H1 (cell line): ENCODE data around the gene CRACDL. TPM values are rescaled to one million over a fixed set of nuclear protein-coding genes. Genes with fewer than 3 reads are reported as not detected.

Experiments
- CEBPB ChIP-seq: IDR thresholded peaks from 2 replicates; pipeline ENCODE4 v1.6.1; 2012; ENCODE audit warnings: low read depth, low read length
- CHD1 ChIP-seq: IDR thresholded peaks from 2 replicates; pipeline ENCODE4 v1.6.1; 2012; ENCODE audit warnings: low read depth, low read length, improper control_type of control experiment
- EZH2 ChIP-seq: fragments of 200-600 bp; sonication (generic); IDR thresholded peaks from 2 replicates; pipeline ENCODE4 v1.7.1; 2012; ENCODE audit warnings: low read depth, mild to moderate bottlenecking, moderate library complexity, low read length, inconsistent platforms; ENCODE audit not compliant: severe bottlenecking
- HDAC6 ChIP-seq: IDR thresholded peaks from one replicate; pipeline ENCODE4 v1.7.1; 2012; ENCODE audit warnings: low read depth, mild to moderate bottlenecking, inconsistent platforms, low read length, moderate library complexity
- JUN ChIP-seq: IDR thresholded peaks from 2 replicates; pipeline ENCODE4 v1.6.1; 2011; ENCODE audit warnings: low read depth, mild to moderate bottlenecking, improper control_type of control experiment, low read length
- KDM1A ChIP-seq: fragments of 200-600, 300-600 bp; sonication (generic); IDR thresholded peaks from 2 replicates; pipeline ENCODE4 v1.7.1; 2016; ENCODE audit warnings: mild to moderate bottlenecking, low read length, borderline replicate concordance
- USF2 ChIP-seq: IDR thresholded peaks from 2 replicates; pipeline ENCODE4 v1.6.1; 2011; ENCODE audit warnings: low read length, improper control_type of control experiment
- polyA plus RNA-seq, 7 experiments: library from polyadenylated mRNA; depleted of rRNA in 3 of 7; stranded (reverse) in 5 of 7; unstranded in 2 of 7; fragments of >200 nt in 5 of 7; fragments of 200-250 nt in 2 of 7; gene quantifications; 1 replicate in 5 of 7; 2 replicates in 1 of 7; 4 replicates in 1 of 7; pipeline versions ENCODE4 v1.2.1 to v1.2.3, GENCODE V29; 2011 to 2013; ENCODE audit warnings: missing spikeins in 2 of 7, mixed read lengths in 2 of 7
- total RNA-seq: library from RNA; stranded (reverse); fragmentation: NEBNext Ultra II Directional; extraction: Animal tissue kit (Norgen Biotek cat#: 25700); gene quantifications from 2 replicates; pipeline ENCODE4 v1.2.1, GENCODE V29; 2021
- TF ChIP-seq, protein P1 (sequence below): IDR thresholded peaks from 2 replicates; pipeline ENCODE4 v1.6.1; 2012; ENCODE audit warnings: inconsistent platforms

The CRACDL gene
- total and polyA plus RNA-seq, 2 of the 8 experiments (the other 6 are each of a cell fraction or from before 2014, with no cell fraction given) = 0.07 to 0.38 TPM

DNA sequence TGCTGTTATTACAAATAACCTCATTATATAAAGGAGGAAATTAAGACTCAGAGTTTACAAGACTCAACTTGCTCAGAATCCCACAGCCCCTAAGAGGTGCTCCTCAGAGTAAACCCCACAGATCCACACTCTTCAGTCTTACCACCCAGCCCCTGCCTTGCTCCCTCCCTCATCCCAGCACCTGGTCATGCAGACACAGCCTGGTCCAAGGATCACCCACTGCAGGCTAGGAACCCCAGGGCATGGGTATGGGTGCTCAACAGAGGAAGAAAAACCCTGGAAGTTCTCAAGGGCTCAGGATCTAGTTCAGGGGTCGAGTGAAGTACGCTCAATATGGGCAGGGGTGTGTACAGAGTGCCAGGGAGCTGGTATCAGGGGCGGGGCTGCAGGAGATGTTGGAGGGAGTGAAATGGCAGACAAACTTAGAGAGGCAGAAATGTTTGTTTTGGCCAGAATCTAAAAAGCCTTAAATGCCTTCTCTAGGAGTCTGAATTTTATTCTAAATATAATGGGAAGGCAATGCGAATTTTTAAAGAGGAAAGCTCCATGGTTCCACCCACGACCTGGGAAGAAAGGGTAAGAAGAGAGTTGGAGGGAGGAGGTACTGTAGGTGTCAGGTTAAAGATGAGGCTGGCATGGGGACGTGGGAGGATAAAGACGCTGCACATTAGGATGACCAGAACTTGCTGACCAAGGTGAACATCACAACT lies 126.0 kb downstream of the CRACDL start (continued):
- no peak for TF ChIP-seq EZH2
- no peak for TF ChIP-seq USF2
- TF ChIP-seq JUN = no peak
- TF ChIP-seq HDAC6 = no peak
- TF ChIP-seq CEBPB = no peak
- TF ChIP-seq, protein P1, sequence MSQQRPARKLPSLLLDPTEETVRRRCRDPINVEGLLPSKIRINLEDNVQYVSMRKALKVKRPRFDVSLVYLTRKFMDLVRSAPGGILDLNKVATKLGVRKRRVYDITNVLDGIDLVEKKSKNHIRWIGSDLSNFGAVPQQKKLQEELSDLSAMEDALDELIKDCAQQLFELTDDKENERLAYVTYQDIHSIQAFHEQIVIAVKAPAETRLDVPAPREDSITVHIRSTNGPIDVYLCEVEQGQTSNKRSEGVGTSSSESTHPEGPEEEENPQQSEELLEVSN = no peak
- no peak for TF ChIP-seq CHD1
- TF ChIP-seq KDM1A = no peak
